Glutamatergic neuron (in vitro differentiated cells): Measurements from ENCODE around the gene NPC2. TPM values are rescaled to one million over a fixed set of nuclear protein-coding genes. Genes with fewer than 3 reads are reported as not detected.
A peak's percentile ranks its signal among the peaks of the same experiment; 100 is the strongest.
"Not testable (repeated sequence)": the region's sequence is repeated elsewhere in the genome, so short reads cannot be mapped to it uniquely, and the experiment has no call there.

Experiments
- DNase-seq: peaks from one replicate; pipeline ENCODE4 v3.0.0; 2022
- H3K27ac Mint-ChIP-seq: one replicate; pipeline ENCODE4 v1.8.0; 2020; ENCODE audit warnings: mild to moderate bottlenecking, mixed read lengths, inconsistent platforms; ENCODE audit not compliant: unreplicated experiment
- H3K27me3 Mint-ChIP-seq: one replicate; pipeline ENCODE4 v1.8.0; 2020; ENCODE audit warnings: mild to moderate bottlenecking, moderate library complexity, mixed read lengths, inconsistent platforms; ENCODE audit not compliant: unreplicated experiment
- H3K36me3 Mint-ChIP-seq: one replicate; pipeline ENCODE4 v1.8.0; 2020; ENCODE audit warnings: mild to moderate bottlenecking, mixed read lengths, inconsistent platforms; ENCODE audit not compliant: unreplicated experiment
- H3K4me1 Mint-ChIP-seq: one replicate; pipeline ENCODE4 v1.8.0; 2020; ENCODE audit warnings: mild to moderate bottlenecking, low read depth, mixed read lengths, inconsistent platforms; ENCODE audit not compliant: unreplicated experiment
- H3K4me3 Mint-ChIP-seq: one replicate; pipeline ENCODE4 v1.8.0; 2020; ENCODE audit warnings: mild to moderate bottlenecking, mixed read lengths, inconsistent platforms; ENCODE audit not compliant: unreplicated experiment
- H3K9me3 Mint-ChIP-seq: one replicate; pipeline ENCODE4 v1.8.0; 2020; ENCODE audit warnings: mild to moderate bottlenecking, moderate library complexity, mixed read lengths, inconsistent platforms; ENCODE audit not compliant: unreplicated experiment
- CTCF ChIP-seq: fragments of 200-600 bp; sonication (generic); IDR thresholded peaks from one replicate; pipeline ENCODE4 v1.5.0; 2021; ENCODE audit not compliant: partially characterized antibody, unreplicated experiment
- total RNA-seq: library from RNA; stranded (reverse); fragmentation: NEBNext Ultra II Directional; extraction: Animal tissue kit (Norgen Biotek cat#: 25700); gene quantifications from one replicate; pipeline ENCODE4 v1.2.1, GENCODE V29; 2021; ENCODE audit not compliant: unreplicated experiment

Gene NPC2
- total RNA-seq, 1 donor from 2014 or later: 17.6 TPM

- Mint-ChIP-seq H3K27me3 (peaks cover 8% of the 10 kb centered on the region), H3K4me1 (peaks cover 17% of the 10 kb centered on the region), H3K4me3 (peak overlapping the region; percentile 55), H3K9me3 (peaks cover 9% of the 10 kb centered on the region), H3K27ac (peak overlapping the region; percentile 71), H3K36me3 (peaks cover 14% of the 10 kb centered on the region)
- no peak for DNase-seq
- TF ChIP-seq CTCF: no peak
These were observed 35.6 kb downstream of the NPC2 start for GRCh38 chr14:74457565-74457895.

- peak overlapping the region; percentile 55 for H3K4me3 Mint-ChIP-seq
- peaks cover 8% of the 10 kb centered on the region for H3K27me3 Mint-ChIP-seq
- peaks cover 17% of the 10 kb centered on the region for H3K36me3 Mint-ChIP-seq
- H3K4me1 Mint-ChIP-seq: peaks cover 17% of the 10 kb centered on the region
- peak; percentile 31 for DNase-seq
- H3K9me3 Mint-ChIP-seq: peaks cover 9% of the 10 kb centered on the region
- H3K27ac Mint-ChIP-seq: peak overlapping the region; percentile 71
- TF ChIP-seq CTCF: no peak
These were observed 36.2 kb downstream of the NPC2 start for GRCh38 chr14:74456684-74457564.

- DNase-seq, H3K4me3 Mint-ChIP-seq, H3K9me3 Mint-ChIP-seq, H3K27ac Mint-ChIP-seq, H3K27me3 Mint-ChIP-seq, H3K4me1 Mint-ChIP-seq: not testable (repeated sequence)
- H3K36me3 Mint-ChIP-seq: peaks cover 17% of the 10 kb centered on the region
These were observed 38.7 kb downstream of the NPC2 start for GRCh38 chr14:74454397-74454796.

GRCh38 chr14:74444866-74445265 is 48.2 kb downstream of the NPC2 start:
- Mint-ChIP-seq H3K4me3 (no peak overlapping the region), H3K27me3 (peaks cover 2% of the 10 kb centered on the region), H3K36me3 (no peaks in the 10 kb centered on the region), H3K9me3 (no peaks in the 10 kb centered on the region), H3K4me1 (no peaks in the 10 kb centered on the region), H3K27ac (no peak overlapping the region)
- TF ChIP-seq CTCF: no peak
- DNase-seq: no peak

- Mint-ChIP-seq H3K27me3 (peaks cover 4% of the 10 kb centered on the region), H3K27ac (no peak overlapping the region), H3K4me1 (no peaks in the 10 kb centered on the region), H3K9me3 (no peaks in the 10 kb centered on the region), H3K4me3 (no peak overlapping the region), H3K36me3 (no peaks in the 10 kb centered on the region)
- DNase-seq: no peak
- TF ChIP-seq CTCF: no peak
These were observed 50.3 kb downstream of the NPC2 start for GRCh38 chr14:74442757-74443156.
